Measurements from ENCODE around the gene ACAP2. TPM values are rescaled to one million over a fixed set of nuclear protein-coding genes. Genes with fewer than 3 reads are reported as not detected.

ACAP2 gene
- total RNA-seq, 1 donor from 2014 or later = 49.7 TPM

- no peaks in the 10 kb centered on the region for H3K4me1 Mint-ChIP-seq
- H3K36me3 Mint-ChIP-seq = peaks cover 40% of the 10 kb centered on the region
- TF ChIP-seq CTCF (IDR thresholded peaks at IDR 0.05; ENCODE audit: unreplicated experiment) = no peak
- DNase-seq (ENCODE audit: low spot score in 2 of 2, unreplicated experiment in 2 of 2) = no peak
- no peaks in the 10 kb centered on the region for H3K27me3 Mint-ChIP-seq (ENCODE audit: low read depth)
- no peak overlapping the region for H3K27ac Mint-ChIP-seq
- no peak overlapping the region for H3K4me3 Mint-ChIP-seq
- no peaks in the 10 kb centered on the region for H3K9me3 Mint-ChIP-seq
These were observed 107.9 kb downstream of the ACAP2 start for GRCh38 chr3:195334967-195335366.

GRCh38 chr3:195319060-195319459 lies 123.8 kb downstream of the ACAP2 start:
- Mint-ChIP-seq H3K27ac (no peak overlapping the region), H3K9me3 (peaks cover 23% of the 10 kb centered on the region), H3K4me1 (no peaks in the 10 kb centered on the region), H3K27me3 (ENCODE audit: low read depth) (no peaks in the 10 kb centered on the region), H3K36me3 (peaks cover 42% of the 10 kb centered on the region), H3K4me3 (no peak overlapping the region)
- no peak for TF ChIP-seq CTCF (IDR thresholded peaks at IDR 0.05; ENCODE audit: unreplicated experiment)
- DNase-seq (ENCODE audit: low spot score in 2 of 2, unreplicated experiment in 2 of 2) = no peak

DNA sequence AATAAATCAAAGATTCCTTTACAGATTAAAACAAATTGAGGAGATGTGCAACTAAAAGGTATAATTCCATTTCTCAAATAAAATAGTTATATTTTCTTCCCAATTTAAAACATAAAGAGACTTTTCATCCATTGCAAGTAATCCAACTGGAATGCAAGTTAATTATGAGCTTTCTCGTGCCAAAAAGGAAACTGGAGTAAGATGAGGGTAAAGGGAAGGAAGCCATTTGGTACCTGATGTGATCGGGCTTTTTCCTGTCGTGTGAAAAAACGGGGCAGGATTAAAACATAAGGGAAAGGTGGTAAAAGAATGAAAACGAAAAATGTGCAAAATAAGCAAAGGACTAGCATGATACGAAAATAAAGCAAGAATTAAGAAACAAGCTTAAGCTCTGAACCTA lies 130.1 kb downstream of the ACAP2 start:
- Mint-ChIP-seq H3K27ac (no peak overlapping the region), H3K4me3 (no peak overlapping the region), H3K36me3 (peaks cover 2% of the 10 kb centered on the region), H3K9me3 (no peaks in the 10 kb centered on the region), H3K27me3 (ENCODE audit: low read depth) (no peaks in the 10 kb centered on the region), H3K4me1 (no peaks in the 10 kb centered on the region)
- no peak for TF ChIP-seq CTCF (IDR thresholded peaks at IDR 0.05; ENCODE audit: unreplicated experiment)
- no peak for DNase-seq (ENCODE audit: low spot score in 2 of 2, unreplicated experiment in 2 of 2)

DNA sequence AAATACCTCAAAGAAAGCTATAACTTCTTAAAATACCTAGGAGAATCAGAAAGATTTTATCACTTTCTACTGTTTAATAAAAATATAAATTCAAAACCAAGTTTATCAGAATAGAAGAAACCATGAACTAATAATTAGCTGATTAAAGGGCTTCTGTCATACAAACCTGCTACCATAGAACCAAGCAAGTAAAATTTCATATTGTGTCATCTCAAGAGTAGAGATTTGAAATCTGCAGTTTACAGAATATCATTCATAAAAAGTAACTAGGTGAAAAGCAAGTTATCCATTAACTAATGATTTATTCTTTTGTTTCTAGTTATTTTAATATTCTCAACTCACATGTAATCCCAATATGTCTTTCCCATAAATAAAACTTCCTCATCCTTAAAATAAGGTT lies 135.1 kb downstream of the ACAP2 start:
- no peaks in the 10 kb centered on the region for H3K4me1 Mint-ChIP-seq
- no peak overlapping the region for H3K27ac Mint-ChIP-seq
- H3K4me3 Mint-ChIP-seq = no peak overlapping the region
- no peak for DNase-seq (ENCODE audit: low spot score in 2 of 2, unreplicated experiment in 2 of 2)
- H3K36me3 Mint-ChIP-seq = peaks cover 5% of the 10 kb centered on the region
- H3K27me3 Mint-ChIP-seq (ENCODE audit: low read depth) = no peaks in the 10 kb centered on the region
- no peak for TF ChIP-seq CTCF (IDR thresholded peaks at IDR 0.05; ENCODE audit: unreplicated experiment)
- H3K9me3 Mint-ChIP-seq = no peaks in the 10 kb centered on the region

DNA sequence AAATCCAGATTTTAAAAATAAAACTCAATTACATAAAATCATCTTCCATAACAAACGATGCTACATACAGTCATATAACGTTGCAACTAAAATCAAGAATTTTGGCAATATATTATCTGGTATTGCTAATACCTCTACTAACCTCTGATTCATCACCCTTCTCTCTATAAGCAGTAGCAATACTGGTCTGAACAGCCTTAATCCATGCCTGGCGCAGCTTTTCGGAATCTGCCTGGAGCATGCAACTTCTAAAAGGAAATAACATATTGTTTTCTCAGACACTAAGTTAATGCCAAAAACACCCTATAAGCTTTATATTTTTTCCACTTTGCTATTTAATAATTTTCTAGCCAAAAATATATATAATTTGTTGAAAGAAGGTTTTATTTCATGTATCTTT lies 136.5 kb downstream of the ACAP2 start:
- Mint-ChIP-seq H3K4me1 (no peaks in the 10 kb centered on the region), H3K27ac (no peak overlapping the region), H3K27me3 (ENCODE audit: low read depth) (no peaks in the 10 kb centered on the region), H3K36me3 (peaks cover 13% of the 10 kb centered on the region), H3K4me3 (no peak overlapping the region), H3K9me3 (no peaks in the 10 kb centered on the region)
- DNase-seq (ENCODE audit: low spot score in 2 of 2, unreplicated experiment in 2 of 2) = no peak
- no peak for TF ChIP-seq CTCF (IDR thresholded peaks at IDR 0.05; ENCODE audit: unreplicated experiment)

- H3K36me3 Mint-ChIP-seq = peaks cover 20% of the 10 kb centered on the region
- no peaks in the 10 kb centered on the region for H3K27me3 Mint-ChIP-seq (ENCODE audit: low read depth)
- DNase-seq (ENCODE audit: low spot score in 2 of 2, unreplicated experiment in 2 of 2) = no peak
- H3K9me3 Mint-ChIP-seq = no peaks in the 10 kb centered on the region
- no peak overlapping the region for H3K4me3 Mint-ChIP-seq
- no peak overlapping the region for H3K27ac Mint-ChIP-seq
- no peaks in the 10 kb centered on the region for H3K4me1 Mint-ChIP-seq
- TF ChIP-seq CTCF (IDR thresholded peaks at IDR 0.05; ENCODE audit: unreplicated experiment) = no peak
These were observed 140.4 kb downstream of the ACAP2 start for GRCh38 chr3:195302431-195302830.
